A549 (cell line): ENCODE results near the gene PIGU. TPM values are rescaled to one million over a fixed set of nuclear protein-coding genes. Genes with fewer than 3 reads are reported as not detected.
A peak's percentile ranks its signal among the peaks of the same experiment; 100 is the strongest.
"Not testable (repeated sequence)": the region's sequence is repeated elsewhere in the genome, so short reads cannot be mapped to it uniquely, and the experiment has no call there.

Experiments
- ATAC-seq, 2 experiments: fragments of 200-7000 bp in 1 of 2; fragments of >200 bp in 1 of 2; cut with Nextera tagmentation in 1 of 2; cut with Tn5 transposase in 1 of 2; 3 replicates each; pipeline versions ENCODE4 v1.8.0 to v1.9.1; 2018 to 2020; ENCODE audit warnings: mild to moderate bottlenecking in 1 of 2, moderate library complexity in 1 of 2
- CTCF ChIA-PET: fragments of 300-600 bp; sonication (Branson Sonifier 250); formaldehyde crosslinking; extraction: SDS; loops from one replicate; lab custom pipeline; 2021; ENCODE audit warnings: antibody characterized with exemption, inconsistent platforms; lab: Yijun Ruan, JAX
- POLR2A ChIA-PET: fragments of 350-600 bp; formaldehyde crosslinking; extraction: SDS; loops from one replicate; lab custom pipeline; 2021; ENCODE audit warnings: antibody characterized with exemption, inconsistent platforms; lab: Yijun Ruan, JAX
- DNase-seq, 2 experiments: peaks; one replicate each; pipeline versions ENCODE4 v3.0.0 to v3.0.0-alpha.2; 2011 to 2016; ENCODE audit warnings: low read depth in 1 of 2, low spot score in 1 of 2
- FAIRE-seq: peaks from 2 replicates; lab custom pipeline; 2011; peaks lifted over from hg19 to GRCh38; lab: Jason Lieb, UNC
- H3K27ac ChIP-seq, 2 experiments: fragments of >200 bp; sonication (Bioruptor Twin); formaldehyde crosslinking; 3 replicates each; pipeline ENCODE4 v1.5.1; 2016 to 2017
- H3K4me1 ChIP-seq: fragments of >200 bp; sonication (Bioruptor Twin); formaldehyde crosslinking; 3 replicates; pipeline ENCODE4 v1.6.1; 2016
- H3K4me2 ChIP-seq: fragments of >200 bp; sonication (Bioruptor Twin); formaldehyde crosslinking; 3 replicates; pipeline ENCODE4 v1.6.1; 2016
- H3K4me3 ChIP-seq: fragments of >200 bp; sonication (Bioruptor Twin); formaldehyde crosslinking; 3 replicates; pipeline ENCODE4 v1.5.1; 2016
- H3K9me3 ChIP-seq: fragments of >200 bp; sonication (Bioruptor Twin); formaldehyde crosslinking; 3 replicates; pipeline ENCODE4 v1.6.1; 2016
- CBX2 ChIP-seq: fragments of 200-600 bp; sonication (generic); IDR thresholded peaks from 2 replicates; pipeline ENCODE4 v1.6.1; 2016; ENCODE audit warnings: low read depth, mild to moderate bottlenecking, borderline replicate concordance
- CHD4 ChIP-seq: fragments of 200-600 bp; sonication (generic); IDR thresholded peaks from 2 replicates; pipeline ENCODE4 v1.6.1; 2016; ENCODE audit warnings: antibody characterized with exemption, mild to moderate bottlenecking, borderline replicate concordance
- FOSL2 ChIP-seq, 2 experiments: fragments of 450-650 bp in 1 of 2; fragments of >200 bp in 1 of 2; sonication (Bioruptor Twin) in 1 of 2; formaldehyde crosslinking; IDR thresholded peaks; 2 replicates each; pipeline versions ENCODE4 v1.5.0 to v1.6.1; 2016 to 2020; ENCODE audit warnings: mild to moderate bottlenecking in 1 of 2, moderate library complexity in 1 of 2
- FOXS1 ChIP-seq: fragments of 250-450 bp; sonication (Bioruptor Pico); IDR thresholded peaks from 2 replicates; pipeline ENCODE4 v1.5.0; 2020; ENCODE audit warnings: mild to moderate bottlenecking, moderate library complexity
- HDAC2 ChIP-seq: fragments of 200-600 bp; sonication (generic); IDR thresholded peaks from 2 replicates; pipeline ENCODE4 v1.6.1; 2016
- HEYL ChIP-seq: fragments of 250-450 bp; sonication (Bioruptor Pico); IDR thresholded peaks from 2 replicates; pipeline ENCODE4 v1.8.0; 2021; ENCODE audit warnings: mild to moderate bottlenecking, moderate library complexity
- HOXA7 ChIP-seq: fragments of 250-450 bp; sonication (Bioruptor Pico); IDR thresholded peaks from 2 replicates; pipeline ENCODE4 v1.5.0; 2020; ENCODE audit warnings: mild to moderate bottlenecking, moderate library complexity
- HOXB13 ChIP-seq: fragments of 250-450 bp; sonication (Bioruptor Pico); IDR thresholded peaks from 2 replicates; pipeline ENCODE4 v1.5.0; 2020; ENCODE audit warnings: low read depth, mild to moderate bottlenecking, moderate library complexity
- HOXB5 ChIP-seq: fragments of 250-450 bp; sonication (Bioruptor Pico); IDR thresholded peaks from 2 replicates; pipeline ENCODE4 v1.5.0; 2020; ENCODE audit warnings: mild to moderate bottlenecking, moderate library complexity
- JUNB ChIP-seq: fragments of >200 bp; sonication (Bioruptor Twin); formaldehyde crosslinking; IDR thresholded peaks from 2 replicates; pipeline ENCODE4 v1.6.1; 2016
- MAFK ChIP-seq: fragments of 450-650 bp; IDR thresholded peaks from 2 replicates; pipeline ENCODE4 v1.6.1; 2014; ENCODE audit not compliant: partially characterized antibody
- MAZ ChIP-seq: fragments of 150-350 bp; IDR thresholded peaks from 2 replicates; pipeline ENCODE4 v1.6.1; 2014; ENCODE audit warnings: antibody characterized with exemption, low read depth, low read length, borderline replicate concordance
- NPAS2 ChIP-seq: fragments of 250-450 bp; sonication (Bioruptor Pico); IDR thresholded peaks from 2 replicates; pipeline ENCODE4 v1.8.0; 2022; ENCODE audit warnings: mild to moderate bottlenecking, moderate library complexity, borderline replicate concordance
- RCOR1 ChIP-seq: fragments of 150-350 bp; IDR thresholded peaks from 2 replicates; pipeline ENCODE4 v1.6.1; 2014; ENCODE audit warnings: antibody characterized with exemption, low read length, low read depth
- REST ChIP-seq: fragments of 200-600 bp; sonication (generic); IDR thresholded peaks from 2 replicates; pipeline ENCODE4 v1.6.1; 2016; ENCODE audit warnings: antibody characterized with exemption, mild to moderate bottlenecking, moderate library complexity
- RFX5 ChIP-seq: fragments of 450-650 bp; IDR thresholded peaks from 2 replicates; pipeline ENCODE4 v1.7.1; 2014; ENCODE audit warnings: antibody characterized with exemption, mild to moderate bottlenecking, moderate library complexity
- TP53 ChIP-seq: fragments of 250-450 bp; sonication (Bioruptor Pico); IDR thresholded peaks from 2 replicates; pipeline ENCODE4 v1.5.0; 2021; ENCODE audit warnings: mild to moderate bottlenecking, moderate library complexity
- WGBS: methylation state at CpG from one replicate; pipeline ENCODE4 v1.1.6; 2017; ENCODE audit errors: missing lambda C conversion rate; 5-methylcytosine and 5-hydroxymethylcytosine counted together
- polyA plus RNA-seq, 4 experiments: library from polyadenylated mRNA; depleted of rRNA in 3 of 4; stranded (reverse); fragments of >200 nt; fragmentation: RNase III in 1 of 4; extraction: RNeasy Plus Mini Kit Qiagen cat#74134 plus additional on column Dnase treatment in 1 of 4; gene quantifications; 2 replicates in 3 of 4; 3 replicates in 1 of 4; pipeline ENCODE4 v1.2.3, GENCODE V29; 2011 to 2017
- TF ChIP-seq, protein P1 (sequence below): fragments of 450-650 bp; IDR thresholded peaks from 2 replicates; pipeline ENCODE4 v1.6.1; 2014; ENCODE audit warnings: antibody characterized with exemption
- TF ChIP-seq, protein P2 (sequence below): IDR thresholded peaks from 2 replicates; pipeline ENCODE4 v1.6.1; 2012
- TF ChIP-seq, protein P3 (sequence below): fragments of 250-450 bp; sonication (Bioruptor Pico); IDR thresholded peaks from 2 replicates; pipeline ENCODE4 v1.5.0; 2020; ENCODE audit warnings: low read depth, mild to moderate bottlenecking, moderate library complexity

PIGU gene
- polyA plus RNA-seq, 2 of the 4 experiments (the other 2 are of a cell fraction), result 27.8 to 103 TPM

- TF ChIP-seq MAZ (no peak), HDAC2 (no peak), CBX2 (no peak), NPAS2 (no peak), HOXA7 (no peak), HOXB5 (CRISPR knock-in tag) (no peak)
These were observed 38.5 kb upstream of the PIGU start (continued) for GRCh38 chr20:34715384-34715783.

DNA sequence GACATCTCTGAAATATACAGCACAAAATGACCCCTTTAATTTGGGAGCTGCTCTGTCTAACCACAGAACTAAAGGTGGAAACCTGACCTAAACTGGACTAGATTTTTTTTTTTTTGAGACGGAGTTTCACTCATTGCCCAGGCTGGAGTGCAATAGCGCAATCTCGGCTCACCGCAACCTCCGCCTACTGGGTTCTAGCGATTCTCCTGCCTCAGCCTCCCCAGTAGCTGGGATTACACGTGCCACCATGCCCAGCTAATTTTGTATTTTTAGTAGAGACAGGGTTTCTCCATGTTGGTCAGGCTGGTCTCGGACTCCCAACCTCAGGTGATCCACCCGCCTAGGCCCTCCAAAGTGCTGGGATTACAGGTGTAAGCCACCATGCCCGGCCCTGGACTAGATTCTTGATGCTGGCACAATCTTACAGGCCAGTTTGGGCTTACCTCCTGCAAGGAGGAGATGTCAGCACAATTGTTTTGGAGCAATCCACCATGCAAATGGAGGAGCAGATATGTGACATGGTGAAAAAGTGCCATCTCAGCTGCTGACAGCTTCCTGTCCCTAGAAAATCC is 37.1 kb upstream of the PIGU start:
- not testable (repeated sequence) for ATAC-seq, FAIRE-seq, H3K27ac ChIP-seq, H3K9me3 ChIP-seq
- 90% methylated on average over 10 of the region's 10 CpGs for WGBS
- ChIA-PET POLR2A (interaction anchor here (0.6 to 1.1 kb wide), 3 partner anchors 10 to 198 kb away, joined by 3 to 4 read pairs (median 3); partner anchors contain the start of genes DYNLRB1, PIGU and TP53INP2), CTCF (interaction anchor here (0.5 to 2.0 kb wide), 5 partner anchors 9 to 401 kb away, joined by 3 to 13 read pairs (median 5); no protein-coding TSS in a partner anchor)
- Histone ChIP-seq H3K4me1 (peaks cover 30% of the 10 kb centered on the region), H3K4me2 (peak overlapping the region; percentile 14; the same call in 1 of the 3 replicates)
- peak; percentile 4 for TF ChIP-seq MAFK
- TF ChIP-seq, all 56 proteins: peak for 1; not testable (repeated sequence) for 55
- DNase-seq, H3K4me3 ChIP-seq: not testable (repeated sequence)

- ChIA-PET CTCF (interaction anchor here (0.5 to 2.3 kb wide), 10 partner anchors 9 to 401 kb away, joined by 3 to 13 read pairs (median 4); partner anchors contain the start of gene TP53INP2), POLR2A (interaction anchor here (0.5 to 1.1 kb wide), 4 partner anchors 9 to 198 kb away, joined by 3 to 4 read pairs (median 4); partner anchors contain the start of genes DYNLRB1, PIGU and TP53INP2)
- no peaks in the 10 kb centered on the region for H3K9me3 ChIP-seq
- H3K4me2 ChIP-seq, result peak overlapping the region; percentile 23; the same call in 2 of the 3 replicates
- peak; percentile 64 to 76 for DNase-seq
- TF ChIP-seq FOSL2 (IDR thresholded peaks at IDR 0.05) (peak; percentile 52; the same call in 1 of the 2 replicates), FOSL2 (CRISPR knock-in tag; IDR thresholded peaks at IDR 0.05) (peak; percentile 81), JUNB (0 out of 2 replicates have a peak, but pooled peaks have one; percentile 40)
- TF ChIP-seq, protein P1, sequence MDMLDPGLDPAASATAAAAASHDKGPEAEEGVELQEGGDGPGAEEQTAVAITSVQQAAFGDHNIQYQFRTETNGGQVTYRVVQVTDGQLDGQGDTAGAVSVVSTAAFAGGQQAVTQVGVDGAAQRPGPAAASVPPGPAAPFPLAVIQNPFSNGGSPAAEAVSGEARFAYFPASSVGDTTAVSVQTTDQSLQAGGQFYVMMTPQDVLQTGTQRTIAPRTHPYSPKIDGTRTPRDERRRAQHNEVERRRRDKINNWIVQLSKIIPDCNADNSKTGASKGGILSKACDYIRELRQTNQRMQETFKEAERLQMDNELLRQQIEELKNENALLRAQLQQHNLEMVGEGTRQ, result 0 out of 2 replicates have a peak, but pooled peaks have one; percentile 37
- TF ChIP-seq, protein P2, sequence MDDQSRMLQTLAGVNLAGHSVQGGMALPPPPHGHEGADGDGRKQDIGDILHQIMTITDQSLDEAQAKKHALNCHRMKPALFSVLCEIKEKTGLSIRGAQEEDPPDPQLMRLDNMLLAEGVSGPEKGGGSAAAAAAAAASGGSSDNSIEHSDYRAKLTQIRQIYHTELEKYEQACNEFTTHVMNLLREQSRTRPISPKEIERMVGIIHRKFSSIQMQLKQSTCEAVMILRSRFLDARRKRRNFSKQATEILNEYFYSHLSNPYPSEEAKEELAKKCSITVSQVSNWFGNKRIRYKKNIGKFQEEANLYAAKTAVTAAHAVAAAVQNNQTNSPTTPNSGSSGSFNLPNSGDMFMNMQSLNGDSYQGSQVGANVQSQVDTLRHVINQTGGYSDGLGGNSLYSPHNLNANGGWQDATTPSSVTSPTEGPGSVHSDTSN, result no peak
- TF ChIP-seq, all 56 proteins: peak for 3
- WGBS, result 76% methylated on average over 1 of the region's 1 CpG
- Histone ChIP-seq H3K4me1 (peaks cover 30% of the 10 kb centered on the region), H3K27ac (0 out of 6 replicates have a peak overlapping the region, but pooled peaks of 1 of the 2 experiments have one; percentile 30), H3K4me3 (no peak overlapping the region)
- FAIRE-seq (no peak), ATAC-seq (peak; percentile 7 to 21; a peak in 5 of 6 replicates)
These were observed 36.5 kb upstream of the PIGU start for GRCh38 chr20:34713194-34713943.

GRCh38 chr20:34712525-34713192 is 35.8 kb upstream of the PIGU start:
- CTCF ChIA-PET, result interaction anchor here (0.7 to 2.3 kb wide), 9 partner anchors 8 to 400 kb away, joined by 3 to 13 read pairs (median 4); partner anchors contain the start of gene TP53INP2
- peak overlapping the region; percentile 23; the same call in 2 of the 3 replicates for H3K4me2 ChIP-seq
- WGBS, result 80% methylated on average over 5 of the region's 5 CpGs
- DNase-seq (no peak), ATAC-seq (no peak), FAIRE-seq (no peak)
- POLR2A ChIA-PET, result interaction anchor here (0.5 to 1.1 kb wide), 2 partner anchors 36 to 40 kb away, joined by 4 read pairs; partner anchors contain the start of gene PIGU
- peaks cover 30% of the 10 kb centered on the region for H3K4me1 ChIP-seq
- no peak overlapping the region for H3K4me3 ChIP-seq
- H3K9me3 ChIP-seq, result no peaks in the 10 kb centered on the region
- 0 out of 6 replicates have a peak overlapping the region, but pooled peaks of 1 of the 2 experiments have one; percentile 30 for H3K27ac ChIP-seq
- TF ChIP-seq, protein P3, sequence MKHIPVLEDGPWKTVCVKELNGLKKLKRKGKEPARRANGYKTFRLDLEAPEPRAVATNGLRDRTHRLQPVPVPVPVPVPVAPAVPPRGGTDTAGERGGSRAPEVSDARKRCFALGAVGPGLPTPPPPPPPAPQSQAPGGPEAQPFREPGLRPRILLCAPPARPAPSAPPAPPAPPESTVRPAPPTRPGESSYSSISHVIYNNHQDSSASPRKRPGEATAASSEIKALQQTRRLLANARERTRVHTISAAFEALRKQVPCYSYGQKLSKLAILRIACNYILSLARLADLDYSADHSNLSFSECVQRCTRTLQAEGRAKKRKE, result no peak
- TF ChIP-seq CHD4, result no peak
- TF ChIP-seq HOXB5 (CRISPR knock-in tag), result no peak
- TF ChIP-seq HOXB13 (CRISPR knock-in tag), result no peak
- no peak for TF ChIP-seq FOXS1 (CRISPR knock-in tag)
- no peak for TF ChIP-seq RFX5
- TF ChIP-seq REST, result no peak
- no peak for TF ChIP-seq HEYL (CRISPR knock-in tag)
- no peak for TF ChIP-seq RCOR1
- TF ChIP-seq TP53 (CRISPR knock-in tag), result no peak
